ENCODE results near the gene PRH2. TPM values are rescaled to one million over a fixed set of nuclear protein-coding genes. Genes with fewer than 3 reads are reported as not detected.

Gene PRH2
- total and polyA plus RNA-seq, 2 of the 8 experiments (the other 6 are each of a cell fraction or from before 2014, with no cell fraction given) = not detected

DNA sequence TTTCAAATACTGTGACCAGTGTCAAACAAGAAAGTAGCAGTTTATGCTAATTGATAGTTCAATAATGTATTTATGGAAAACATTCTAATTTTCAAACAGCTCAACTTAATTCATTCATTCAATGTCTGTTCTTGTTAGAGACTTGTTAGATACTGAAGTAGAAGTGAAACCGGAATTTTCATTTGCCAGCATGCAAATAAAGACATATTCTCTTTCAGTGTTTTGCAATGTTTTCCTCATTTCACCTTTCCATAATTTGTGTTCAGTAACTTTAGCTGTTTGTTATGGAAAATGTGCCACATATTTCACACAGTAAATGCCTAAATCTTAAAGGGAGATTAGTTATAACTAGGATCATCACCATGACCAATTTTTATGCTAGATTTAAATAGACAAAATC, 36.4 kb downstream of the PRH2 start (continued):
- no peak for TF ChIP-seq YY1 (IDR thresholded peaks at IDR 0.05; ENCODE audit: low read depth, low read length)

DNA sequence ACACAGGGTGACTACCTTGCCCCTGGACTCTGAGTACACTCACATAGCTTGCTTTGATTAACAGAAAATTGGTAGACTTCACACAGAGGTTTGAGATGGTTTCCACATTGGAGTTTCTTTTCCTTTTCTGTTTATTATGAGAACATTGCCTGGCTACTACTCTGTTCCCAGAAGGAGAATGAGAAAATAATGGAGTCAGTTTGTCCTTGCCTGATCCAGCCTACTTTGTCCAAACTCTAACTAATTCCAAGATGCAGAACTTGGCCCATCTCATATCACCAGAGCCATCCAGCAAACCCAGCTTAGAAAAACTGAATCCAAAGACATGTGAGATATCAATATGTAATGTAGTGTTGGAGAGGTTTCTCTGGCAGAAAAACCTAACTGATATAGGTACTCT, 37.3 kb downstream of the PRH2 start:
- Histone ChIP-seq H3K79me2 (ENCODE audit: control insufficient read depth in 1 of 2, insufficient read depth in 2 of 2, low read length in 2 of 2) (no peaks in the 10 kb centered on the region), H2AK5ac (ENCODE audit: low read depth, low read length) (no peak overlapping the region), H2BK12ac (ENCODE audit: low read depth, low read length) (no peak overlapping the region), H3K4me3 (ENCODE audit: extremely low read depth in 1 of 4, insufficient read depth in 2 of 4, low read depth in 3 of 4, low read length in 4 of 4) (no peak overlapping the region), H4K5ac (ENCODE audit: insufficient read length, low read depth, low read length) (no peak overlapping the region), H3K56ac (replicated peaks; ENCODE audit: insufficient read length, low read depth, low read length) (no peak overlapping the region), H3K36me3 (ENCODE audit: control insufficient read depth in 2 of 4, insufficient read depth in 4 of 4, low read length in 3 of 4) (no peaks in the 10 kb centered on the region), H3K27ac (ENCODE audit: low read depth, low read length) (no peak overlapping the region), H3K23ac (ENCODE audit: insufficient read length) (no peak overlapping the region), H4K91ac (replicated peaks; ENCODE audit: insufficient read length, low read length) (no peak overlapping the region), H4K20me1 (replicated peaks in 1 of 2; ENCODE audit: control insufficient read depth in 1 of 2, insufficient read depth in 2 of 2, low read length in 2 of 2) (no peaks in the 10 kb centered on the region), H3K4me2 (ENCODE audit: insufficient read depth in 1 of 2, low read depth in 2 of 2, low read length in 2 of 2) (no peak overlapping the region), H3K4ac (replicated peaks; ENCODE audit: insufficient read length, low read depth, low read length) (no peak overlapping the region), H2AFZ (ENCODE audit: low read length) (no peak overlapping the region), H2BK15ac (ENCODE audit: low read length) (no peak overlapping the region), H3K9ac (replicated peaks in 1 of 4; ENCODE audit: extremely low read depth in 1 of 4, low read depth in 3 of 4, low read length in 3 of 4) (no peak overlapping the region), H2BK120ac (replicated peaks; ENCODE audit: low read depth, low read length) (no peak overlapping the region), H3K18ac (ENCODE audit: extremely low read depth, low read length) (no peak overlapping the region), H2BK5ac (ENCODE audit: low read depth, low read length) (no peak overlapping the region), H2BK20ac (ENCODE audit: low read length) (no peak overlapping the region), H3K14ac (ENCODE audit: insufficient read length) (no peak overlapping the region), H3K4me1 (replicated peaks in 1 of 4; ENCODE audit: control insufficient read depth in 3 of 4, insufficient read depth in 4 of 4, low read length in 3 of 4) (no peaks in the 10 kb centered on the region), H3K23me2 (ENCODE audit: low read depth, low read length) (no peaks in the 10 kb centered on the region), H3K79me1 (ENCODE audit: low read depth, low read length) (no peaks in the 10 kb centered on the region; the same call in 1 of the 2 replicates), H3K9me3 (ENCODE audit: insufficient read depth in 2 of 2, low read depth in 1 of 2, low read length in 1 of 2) (peaks cover 0 to 2% of the 10 kb centered on the region in 2 experiments; a peak in 1 of 4 replicates), H4K8ac (ENCODE audit: extremely low read depth, insufficient read depth, low read length) (no peak overlapping the region), H3K27me3 (replicated peaks in 1 of 4; ENCODE audit: control insufficient read depth in 3 of 4, extremely low read depth in 1 of 4, insufficient read depth in 3 of 4, low read length in 3 of 4) (no peaks in the 10 kb centered on the region)
- TF ChIP-seq, protein P1, sequence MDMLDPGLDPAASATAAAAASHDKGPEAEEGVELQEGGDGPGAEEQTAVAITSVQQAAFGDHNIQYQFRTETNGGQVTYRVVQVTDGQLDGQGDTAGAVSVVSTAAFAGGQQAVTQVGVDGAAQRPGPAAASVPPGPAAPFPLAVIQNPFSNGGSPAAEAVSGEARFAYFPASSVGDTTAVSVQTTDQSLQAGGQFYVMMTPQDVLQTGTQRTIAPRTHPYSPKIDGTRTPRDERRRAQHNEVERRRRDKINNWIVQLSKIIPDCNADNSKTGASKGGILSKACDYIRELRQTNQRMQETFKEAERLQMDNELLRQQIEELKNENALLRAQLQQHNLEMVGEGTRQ (IDR thresholded peaks at IDR 0.05; ENCODE audit: low read length) = no peak
- FAIRE-seq (no peak), DNase-seq (ENCODE audit: low read depth in 1 of 2, low spot score in 2 of 2) (no peak)
- ChIA-PET POLR2A (ENCODE audit: partially characterized antibody) (no interaction called here), CTCF (ENCODE audit: partially characterized antibody) (interaction anchor here (0.6 kb wide), 1 partner anchor 655 kb away, joined by 3 read pairs; no protein-coding TSS in a partner anchor)
